NT2/D1 (cell line): ENCODE data around the gene NUP133.

Experiments used
- DNase-seq: peaks from one replicate; pipeline ENCODE4 v3.0.0-alpha.2; 2011; ENCODE audit warnings: low read depth, low spot score
- H3K27me3 ChIP-seq: 2 replicates; pipeline ENCODE4 v1.6.0; 2011; ENCODE audit warnings: mild to moderate bottlenecking; ENCODE audit not compliant: insufficient read length, insufficient read depth
- H3K36me3 ChIP-seq: 2 replicates; pipeline ENCODE4 v1.6.1; 2011; ENCODE audit warnings: mild to moderate bottlenecking, low read length, mixed read lengths; ENCODE audit not compliant: insufficient read depth, insufficient read length
- H3K4me1 ChIP-seq: 2 replicates; pipeline ENCODE4 v1.5.1; 2011; ENCODE audit not compliant: insufficient read depth, insufficient read length
- H3K4me3 ChIP-seq: 2 replicates; pipeline ENCODE4 v1.5.1; 2011; ENCODE audit warnings: low read depth; ENCODE audit not compliant: insufficient read length
- H3K9ac ChIP-seq: 2 replicates; pipeline ENCODE4 v1.6.0; 2011; ENCODE audit warnings: low read depth; ENCODE audit not compliant: insufficient read length
- H3K9me3 ChIP-seq: 2 replicates; pipeline ENCODE4 v1.5.1; 2011; ENCODE audit warnings: mild to moderate bottlenecking, low read length; ENCODE audit not compliant: insufficient read depth
- SUZ12 ChIP-seq: IDR thresholded peaks from 2 replicates; pipeline ENCODE4 v1.6.1; 2011; ENCODE audit not compliant: insufficient read length, insufficient read depth; ENCODE audit errors: extremely low read depth
- YY1 ChIP-seq: IDR thresholded peaks from 2 replicates; pipeline ENCODE4 v1.6.1; 2011; ENCODE audit not compliant: insufficient read length, insufficient read depth
- ZNF274 ChIP-seq: IDR thresholded peaks from 2 replicates; pipeline ENCODE4 v1.6.1; 2011; ENCODE audit warnings: mild to moderate bottlenecking, low read depth, low read length

NUP133 gene

DNA sequence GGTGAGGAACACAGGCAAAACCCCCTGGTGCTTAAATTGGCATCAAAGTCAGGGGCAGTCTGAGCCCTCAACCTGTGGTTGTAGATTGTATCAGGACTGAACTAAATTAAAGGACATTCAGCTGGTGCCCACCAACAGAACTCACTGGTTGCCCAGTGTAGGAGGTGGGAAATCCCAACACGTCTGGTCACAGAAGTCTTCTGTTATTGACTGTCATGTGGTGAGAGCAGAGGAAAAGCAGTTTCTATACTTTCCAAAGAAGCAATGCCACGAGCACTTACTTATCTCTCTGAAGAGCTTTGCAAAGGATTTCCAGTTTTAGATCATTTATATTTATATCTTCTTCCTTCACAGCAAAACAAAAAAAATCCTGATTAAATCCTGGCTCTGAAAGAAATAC, 59.3 kb downstream of the NUP133 start:
- H3K9me3 ChIP-seq = no peaks in the 10 kb centered on the region
- TF ChIP-seq ZNF274 (no peak), SUZ12 (no peak), YY1 (no peak)
- no peak overlapping the region for H3K9ac ChIP-seq
- peaks cover 68% of the 10 kb centered on the region for H3K36me3 ChIP-seq
- no peak for DNase-seq
- no peaks in the 10 kb centered on the region for H3K27me3 ChIP-seq
- H3K4me1 ChIP-seq = no peaks in the 10 kb centered on the region
- H3K4me3 ChIP-seq = no peak overlapping the region

- Histone ChIP-seq H3K36me3 (peaks cover 72% of the 10 kb centered on the region), H3K9ac (no peak overlapping the region), H3K9me3 (no peaks in the 10 kb centered on the region), H3K27me3 (no peaks in the 10 kb centered on the region), H3K4me3 (no peak overlapping the region), H3K4me1 (no peaks in the 10 kb centered on the region)
- no peak for DNase-seq
- TF ChIP-seq SUZ12 (no peak), ZNF274 (no peak)
Measured at GRCh38 chr1:229448354-229448753, 59.8 kb downstream of the NUP133 start.

DNA sequence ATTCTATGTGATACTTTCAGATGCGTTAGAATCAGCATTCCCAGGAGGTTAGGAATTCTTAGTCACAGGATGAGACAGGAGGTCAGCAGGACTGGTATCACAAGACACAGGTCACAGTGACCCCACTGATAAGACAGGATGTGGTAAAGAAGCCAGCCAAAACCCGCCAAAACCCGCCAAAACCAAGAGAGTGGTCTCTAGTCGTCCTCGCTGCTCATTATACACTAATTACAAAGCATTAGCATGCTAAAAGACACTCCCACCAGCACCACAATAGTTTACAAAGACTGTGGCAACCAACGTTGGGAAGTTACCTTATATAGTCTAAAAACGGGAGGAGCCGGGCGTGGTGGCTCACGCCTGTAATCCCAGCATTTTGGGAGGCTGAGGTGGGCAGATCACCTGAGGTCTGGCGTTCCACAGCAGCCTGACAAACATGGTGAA, 60.3 kb downstream of the NUP133 start:
- Histone ChIP-seq H3K9me3 (no peaks in the 10 kb centered on the region), H3K27me3 (no peaks in the 10 kb centered on the region), H3K36me3 (peaks cover 73% of the 10 kb centered on the region), H3K4me1 (no peaks in the 10 kb centered on the region), H3K4me3 (no peak overlapping the region), H3K9ac (no peak overlapping the region)
- TF ChIP-seq SUZ12 (no peak), YY1 (no peak), ZNF274 (no peak)
- no peak for DNase-seq

- Histone ChIP-seq H3K9ac (no peak overlapping the region), H3K27me3 (no peaks in the 10 kb centered on the region), H3K4me1 (no peaks in the 10 kb centered on the region), H3K36me3 (peaks cover 71% of the 10 kb centered on the region), H3K9me3 (no peaks in the 10 kb centered on the region), H3K4me3 (no peak overlapping the region)
- DNase-seq = no peak
- TF ChIP-seq ZNF274 (no peak), SUZ12 (no peak), YY1 (no peak)
Measured at GRCh38 chr1:229445828-229446227, 62.3 kb downstream of the NUP133 start.

GRCh38 chr1:229440851-229441537, 67.1 kb downstream of the NUP133 start:
- no peak overlapping the region for H3K4me3 ChIP-seq
- no peaks in the 10 kb centered on the region for H3K9me3 ChIP-seq
- H3K9ac ChIP-seq = no peak overlapping the region
- DNase-seq = no peak
- peaks cover 8% of the 10 kb centered on the region for H3K27me3 ChIP-seq
- H3K36me3 ChIP-seq = peaks cover 62% of the 10 kb centered on the region
- no peak for TF ChIP-seq SUZ12
- no peaks in the 10 kb centered on the region for H3K4me1 ChIP-seq

GRCh38 chr1:229438021-229438420, 70.1 kb downstream of the NUP133 start:
- H3K4me1 ChIP-seq = peaks cover 11% of the 10 kb centered on the region
- H3K36me3 ChIP-seq = peaks cover 39% of the 10 kb centered on the region
- TF ChIP-seq YY1 = no peak
- TF ChIP-seq SUZ12 = no peak
- TF ChIP-seq ZNF274 = no peak
- H3K9ac ChIP-seq = no peak overlapping the region
- DNase-seq = no peak
- no peak overlapping the region for H3K4me3 ChIP-seq
- peaks cover 38% of the 10 kb centered on the region for H3K27me3 ChIP-seq
- no peaks in the 10 kb centered on the region for H3K9me3 ChIP-seq

GRCh38 chr1:229437443-229437842, 70.7 kb downstream of the NUP133 start:
- no peaks in the 10 kb centered on the region for H3K9me3 ChIP-seq
- no peak for DNase-seq
- H3K9ac ChIP-seq = no peak overlapping the region
- peaks cover 11% of the 10 kb centered on the region for H3K4me1 ChIP-seq
- H3K4me3 ChIP-seq = no peak overlapping the region
- peaks cover 44% of the 10 kb centered on the region for H3K27me3 ChIP-seq
- peaks cover 34% of the 10 kb centered on the region for H3K36me3 ChIP-seq
- TF ChIP-seq YY1 = no peak
